GM12878 (cell line): ENCODE results near the gene NMRK2.

ENCODE experiments used
- BCLAF1 ChIP-seq: fragments of 450-650 bp; IDR thresholded peaks from 2 replicates; pipeline ENCODE4 v1.6.1; 2017; ENCODE audit warnings: antibody characterized with exemption, mild to moderate bottlenecking, moderate library complexity
- CHD2 ChIP-seq: IDR thresholded peaks from 2 replicates; pipeline ENCODE4 v1.6.1; 2011; ENCODE audit warnings: low read depth, low read length, improper control_type of control experiment, borderline replicate concordance
- CTCF ChIP-seq, 3 experiments: IDR thresholded peaks in 2 of 3; conservative IDR thresholded peaks in 1 of 3; 2 replicates each; pipeline ENCODE4 v1.5.1; 2011; ENCODE audit warnings: low read depth in 3 of 3, low read length in 3 of 3, mild to moderate bottlenecking in 3 of 3, control low read depth in 2 of 3, moderate library complexity in 2 of 3, inconsistent platforms in 1 of 3, mixed read lengths in 1 of 3; ENCODE audit not compliant: control insufficient read depth in 2 of 3, insufficient read depth in 1 of 3; ENCODE audit errors: extremely low read depth in 1 of 3
- EZH2 ChIP-seq: IDR thresholded peaks from 2 replicates; pipeline ENCODE4 v1.6.1; 2012; ENCODE audit warnings: low read depth, mild to moderate bottlenecking, control low read depth, inconsistent platforms, low read length, borderline replicate concordance; ENCODE audit not compliant: control insufficient read depth
- GABPA ChIP-seq: IDR thresholded peaks from 2 replicates; pipeline ENCODE4 v1.6.1; 2014; ENCODE audit warnings: antibody characterized with exemption, low read depth, mild to moderate bottlenecking, inconsistent platforms
- HCFC1 ChIP-seq: fragments of 150-350 bp; IDR thresholded peaks from 2 replicates; pipeline ENCODE4 v1.6.1; 2014; ENCODE audit warnings: low read length
- HDAC2 ChIP-seq: fragments of 200-600 bp; sonication (generic); IDR thresholded peaks from 2 replicates; pipeline ENCODE4 v1.6.1; 2017
- KDM1A ChIP-seq: fragments of 200-600 bp; sonication (generic); IDR thresholded peaks from 2 replicates; pipeline ENCODE4 v1.6.1; 2016; ENCODE audit warnings: borderline replicate concordance
- POLR2A ChIP-seq: IDR thresholded peaks from 2 replicates; pipeline ENCODE4 v1.6.1; 2011; ENCODE audit warnings: low read depth, mild to moderate bottlenecking, low read length
- SMAD1 ChIP-seq: fragments of 450-650 bp; IDR thresholded peaks from 2 replicates; pipeline ENCODE4 v1.6.1; 2018; ENCODE audit warnings: mild to moderate bottlenecking, low read depth; ENCODE audit not compliant: partially characterized antibody
- SP1 ChIP-seq: IDR thresholded peaks from one replicate; pipeline ENCODE4 v1.6.1; 2011; ENCODE audit warnings: low read depth, low read length
- TCF7 ChIP-seq: IDR thresholded peaks from 2 replicates; pipeline ENCODE4 v1.6.1; 2014; ENCODE audit warnings: antibody characterized with exemption, borderline replicate concordance
- YY1 ChIP-seq: IDR thresholded peaks from 2 replicates; pipeline ENCODE4 v1.6.1; 2011; ENCODE audit warnings: low read depth, mild to moderate bottlenecking, low read length
- ZNF274 ChIP-seq: IDR thresholded peaks from one replicate; pipeline ENCODE4 v1.8.0; 2011; ENCODE audit not compliant: insufficient read length, insufficient read depth

GRCh38 chr19:3975144-3975543 is 42.3 kb downstream of the NMRK2 start:
- TF ChIP-seq SMAD1 (no peak), CHD2 (no peak), GABPA (no peak), CTCF (IDR thresholded peaks at IDR 0.05 in 2 of 3, conservative IDR thresholded peaks at IDR 0.05 in 1 of 3; ENCODE audit: control insufficient read depth in 2 of 3, extremely low read depth in 1 of 3, insufficient read depth in 1 of 3, low read depth in 3 of 3, low read length in 3 of 3) (no peak), KDM1A (no peak), HDAC2 (no peak), EZH2 (no peak), BCLAF1 (no peak), ZNF274 (no peak), HCFC1 (no peak), TCF7 (no peak), YY1 (no peak), POLR2A (no peak), SP1 (no peak)
